HG03565 (cell line): ENCODE measurements around the gene KXD1.
"Not testable (repeated sequence)": the region's sequence is repeated elsewhere in the genome, so short reads cannot be mapped to it uniquely, and the experiment has no call there.

Experiments
- ATAC-seq: cut with Tn5 transposase; IDR thresholded peaks from one replicate; pipeline ENCODE4 v1.9.1; 2021; ENCODE audit warnings: mild to moderate bottlenecking, moderate library complexity; ENCODE audit not compliant: unreplicated experiment

KXD1 gene

GRCh38 chr19:18576383-18576782 is 18.7 kb downstream of the KXD1 start:
- ATAC-seq: no peak

GRCh38 chr19:18577365-18577914 is 19.8 kb downstream of the KXD1 start:
- ATAC-seq: no peak

GRCh38 chr19:18580311-18580710 is 22.6 kb downstream of the KXD1 start:
- ATAC-seq: no peak

- no peak for ATAC-seq
These were observed 28.6 kb downstream of the KXD1 start for GRCh38 chr19:18586306-18586705.

GRCh38 chr19:18587561-18587960 is 29.9 kb downstream of the KXD1 start:
- ATAC-seq: no peak

GRCh38 chr19:18587962-18588610 is 30.4 kb downstream of the KXD1 start:
- no peak for ATAC-seq

GRCh38 chr19:18588611-18589379 is 31.1 kb downstream of the KXD1 start, which contains the start of gene REX1BD:
TSS of gene REX1BD (plus strand) at chr19:18588798. CDS start at chr19:18588802, 4 bp downstream.
- ATAC-seq: peak; percentile 76

- peak; percentile 18 for ATAC-seq
These were observed 32.0 kb downstream of the KXD1 start for GRCh38 chr19:18589380-18590272.

- no peak for ATAC-seq
These were observed 32.9 kb downstream of the KXD1 start for GRCh38 chr19:18590273-18591272.

- ATAC-seq: no peak
These were observed 34.2 kb downstream of the KXD1 start for GRCh38 chr19:18591735-18592385.

- not testable (repeated sequence) for ATAC-seq
These were observed 35.1 kb downstream of the KXD1 start for GRCh38 chr19:18592732-18593131.

GRCh38 chr19:18593367-18594095 is 35.9 kb downstream of the KXD1 start:
- no peak for ATAC-seq

GRCh38 chr19:18594096-18594823 is 36.6 kb downstream of the KXD1 start:
- ATAC-seq: no peak

GRCh38 chr19:18594824-18595373 is 37.2 kb downstream of the KXD1 start:
- ATAC-seq: no peak

GRCh38 chr19:18595475-18595874 is 37.8 kb downstream of the KXD1 start:
- no peak for ATAC-seq

GRCh38 chr19:18596752-18597157 is 39.1 kb downstream of the KXD1 start:
- ATAC-seq: no peak

GRCh38 chr19:18597809-18598660 is 40.4 kb downstream of the KXD1 start:
- no peak for ATAC-seq
